ENCODE results near the gene ADRA2C. TPM values are rescaled to one million over a fixed set of nuclear protein-coding genes. Genes with fewer than 3 reads are reported as not detected.

ADRA2C gene
- total RNA-seq, 1 experiment from 2014 or later, result 2.4 TPM

GRCh38 chr4:3721627-3722026, 44.6 kb upstream of the ADRA2C start:
- Mint-ChIP-seq H3K4me1 (ENCODE audit: low read depth, unreplicated experiment) (no peaks in the 10 kb centered on the region), H3K4me3 (ENCODE audit: low read depth, unreplicated experiment) (no peak overlapping the region), H3K36me3 (ENCODE audit: insufficient read depth, unreplicated experiment) (no peaks in the 10 kb centered on the region), H3K27ac (ENCODE audit: unreplicated experiment) (no peak overlapping the region), H3K9me3 (ENCODE audit: low read depth, unreplicated experiment) (peaks cover 9% of the 10 kb centered on the region), H3K27me3 (ENCODE audit: unreplicated experiment) (peaks cover 80% of the 10 kb centered on the region)
- TF ChIP-seq, protein P1, sequence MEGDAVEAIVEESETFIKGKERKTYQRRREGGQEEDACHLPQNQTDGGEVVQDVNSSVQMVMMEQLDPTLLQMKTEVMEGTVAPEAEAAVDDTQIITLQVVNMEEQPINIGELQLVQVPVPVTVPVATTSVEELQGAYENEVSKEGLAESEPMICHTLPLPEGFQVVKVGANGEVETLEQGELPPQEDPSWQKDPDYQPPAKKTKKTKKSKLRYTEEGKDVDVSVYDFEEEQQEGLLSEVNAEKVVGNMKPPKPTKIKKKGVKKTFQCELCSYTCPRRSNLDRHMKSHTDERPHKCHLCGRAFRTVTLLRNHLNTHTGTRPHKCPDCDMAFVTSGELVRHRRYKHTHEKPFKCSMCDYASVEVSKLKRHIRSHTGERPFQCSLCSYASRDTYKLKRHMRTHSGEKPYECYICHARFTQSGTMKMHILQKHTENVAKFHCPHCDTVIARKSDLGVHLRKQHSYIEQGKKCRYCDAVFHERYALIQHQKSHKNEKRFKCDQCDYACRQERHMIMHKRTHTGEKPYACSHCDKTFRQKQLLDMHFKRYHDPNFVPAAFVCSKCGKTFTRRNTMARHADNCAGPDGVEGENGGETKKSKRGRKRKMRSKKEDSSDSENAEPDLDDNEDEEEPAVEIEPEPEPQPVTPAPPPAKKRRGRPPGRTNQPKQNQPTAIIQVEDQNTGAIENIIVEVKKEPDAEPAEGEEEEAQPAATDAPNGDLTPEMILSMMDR (IDR thresholded peaks at IDR 0.05; ENCODE audit: unreplicated experiment), result no peak
- CTCF ChIA-PET, result no interaction called here
- BruUV-seq (replicated peaks), result no TSS peak
- DNase-seq, result no peak
- intact Hi-C loops (cut with micrococcal nuclease; ENCODE audit: unreplicated experiment), result no loop called here

GRCh38 chr4:3722446-3723231, 43.5 kb upstream of the ADRA2C start:
- H3K4me3 Mint-ChIP-seq (ENCODE audit: low read depth, unreplicated experiment), result no peak overlapping the region
- peaks cover 70% of the 10 kb centered on the region for H3K27me3 Mint-ChIP-seq (ENCODE audit: unreplicated experiment)
- no peaks in the 10 kb centered on the region for H3K4me1 Mint-ChIP-seq (ENCODE audit: low read depth, unreplicated experiment)
- H3K36me3 Mint-ChIP-seq (ENCODE audit: insufficient read depth, unreplicated experiment), result no peaks in the 10 kb centered on the region
- intact Hi-C loops (cut with micrococcal nuclease; ENCODE audit: unreplicated experiment), result no loop called here
- TF ChIP-seq, protein P1 (IDR thresholded peaks at IDR 0.05; ENCODE audit: unreplicated experiment), result no peak
- DNase-seq, result no peak
- CTCF ChIA-PET, result no interaction called here
- no peak overlapping the region for H3K27ac Mint-ChIP-seq (ENCODE audit: unreplicated experiment)
- peaks cover 9% of the 10 kb centered on the region for H3K9me3 Mint-ChIP-seq (ENCODE audit: low read depth, unreplicated experiment)
- no TSS peak for BruUV-seq (replicated peaks)

DNA sequence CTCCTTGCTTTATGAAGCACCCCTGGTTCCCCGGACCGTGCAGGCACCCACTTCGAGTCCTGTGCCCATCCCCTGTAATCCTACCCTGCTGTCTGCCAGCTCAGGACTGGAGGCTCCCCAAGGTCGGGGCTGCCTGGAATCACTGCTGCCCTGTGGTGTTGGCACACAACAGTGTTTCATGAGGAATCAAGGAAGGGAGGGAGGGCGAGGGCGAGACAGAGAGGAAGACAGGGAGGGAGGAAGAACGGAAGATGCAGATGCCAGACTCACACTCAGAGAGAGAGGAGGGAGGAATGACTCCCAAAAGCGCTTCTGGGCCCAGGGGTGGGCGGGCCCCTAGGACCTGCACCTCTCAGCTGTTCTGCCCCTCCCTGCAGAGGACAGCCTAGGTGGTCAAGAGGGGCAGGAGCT, 42.9 kb upstream of the ADRA2C start:
- BruUV-seq (replicated peaks), result no TSS peak
- H3K27me3 Mint-ChIP-seq (ENCODE audit: unreplicated experiment), result peaks cover 64% of the 10 kb centered on the region
- CTCF ChIA-PET, result no interaction called here
- no peak for DNase-seq
- TF ChIP-seq, protein P1 (IDR thresholded peaks at IDR 0.05; ENCODE audit: unreplicated experiment), result no peak
- intact Hi-C loops (cut with micrococcal nuclease; ENCODE audit: unreplicated experiment), result no loop called here
- H3K27ac Mint-ChIP-seq (ENCODE audit: unreplicated experiment), result no peak overlapping the region
- no peaks in the 10 kb centered on the region for H3K36me3 Mint-ChIP-seq (ENCODE audit: insufficient read depth, unreplicated experiment)
- H3K4me1 Mint-ChIP-seq (ENCODE audit: low read depth, unreplicated experiment), result no peaks in the 10 kb centered on the region
- no peak overlapping the region for H3K4me3 Mint-ChIP-seq (ENCODE audit: low read depth, unreplicated experiment)
- H3K9me3 Mint-ChIP-seq (ENCODE audit: low read depth, unreplicated experiment), result peaks cover 6% of the 10 kb centered on the region

DNA sequence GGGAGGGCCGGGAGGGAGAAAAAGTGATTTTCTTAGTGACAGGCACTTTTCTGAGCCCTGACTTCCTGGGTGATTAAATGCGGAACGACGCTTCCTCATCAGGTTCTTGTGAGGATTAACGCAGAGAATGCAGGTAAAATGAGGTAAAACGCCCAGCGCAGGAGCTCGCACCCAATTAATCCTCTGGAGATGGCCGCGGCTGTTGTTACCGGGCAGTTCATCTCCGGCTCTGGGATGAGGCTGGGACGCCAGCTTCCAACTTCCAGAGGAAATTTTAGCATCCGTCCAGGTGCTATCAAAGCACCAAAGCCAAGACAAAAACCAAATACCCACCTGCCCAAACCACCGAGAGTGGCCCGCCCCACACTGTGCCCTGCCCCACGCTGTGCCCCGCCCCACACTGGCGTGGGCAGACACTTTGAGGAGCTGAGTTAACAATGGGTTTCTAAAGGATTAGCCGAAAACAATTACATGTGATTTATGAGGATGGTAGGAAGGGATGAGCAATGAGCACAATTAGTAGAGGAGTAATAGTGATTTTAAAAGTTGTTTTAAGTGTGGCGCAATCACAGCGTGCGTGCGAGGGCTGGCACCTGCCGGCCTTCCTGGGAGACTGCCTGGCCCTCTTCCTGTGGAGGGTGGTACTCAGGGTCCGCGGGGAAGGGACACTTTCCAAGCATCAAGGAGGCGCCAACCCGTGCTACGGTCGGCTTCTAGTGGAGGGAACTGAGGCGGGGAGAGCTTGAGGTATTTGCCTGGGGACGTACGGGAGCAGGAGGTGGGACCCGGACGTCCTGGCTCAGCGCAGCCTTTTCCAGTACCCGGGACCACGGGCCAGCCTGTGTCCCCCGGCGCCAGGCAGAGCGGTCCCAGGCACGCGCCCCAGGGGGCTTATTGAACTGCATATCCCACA, 41.6 kb upstream of the ADRA2C start:
- BruUV-seq (replicated peaks), result no TSS peak
- Mint-ChIP-seq H3K27ac (ENCODE audit: unreplicated experiment) (no peak overlapping the region), H3K27me3 (ENCODE audit: unreplicated experiment) (peaks cover 62% of the 10 kb centered on the region)

More for the DNA sequence above, 41.6 kb upstream of the ADRA2C start:
- DNase-seq, result no peak
- H3K36me3 Mint-ChIP-seq (ENCODE audit: insufficient read depth, unreplicated experiment), result no peaks in the 10 kb centered on the region
- TF ChIP-seq, protein P1 (IDR thresholded peaks at IDR 0.05; ENCODE audit: unreplicated experiment), result no peak
- no peaks in the 10 kb centered on the region for H3K4me1 Mint-ChIP-seq (ENCODE audit: low read depth, unreplicated experiment)
- intact Hi-C loops (cut with micrococcal nuclease; ENCODE audit: unreplicated experiment), result no loop called here
- no peak overlapping the region for H3K4me3 Mint-ChIP-seq (ENCODE audit: low read depth, unreplicated experiment)
- H3K9me3 Mint-ChIP-seq (ENCODE audit: low read depth, unreplicated experiment), result no peaks in the 10 kb centered on the region
- CTCF ChIA-PET, result interaction anchor here (0.6 kb wide), 2 partner anchors 79 to 695 kb away, joined by 3 read pairs; no protein-coding TSS in a partner anchor

Measured in Calu3 (cell line).